BLaER1 treated with 17β-estradiol and CSF1 and Interleukin-3, amounts not matched to agents 10 nM and 100 nM (cell line): ENCODE data around the gene ACBD7.
A peak's percentile ranks its signal among the peaks of the same experiment; 100 is the strongest.

Source experiments
- H3K27ac ChIP-seq, 11 experiments: shearing (Covaris generic); formaldehyde crosslinking; 2 replicates each; pipeline ENCODE4 v1.8.1; 2022
- H3K27me3 ChIP-seq, 11 experiments: shearing (Covaris generic); formaldehyde crosslinking; 2 replicates each; pipeline ENCODE4 v1.8.1; 2022
- H3K36me3 ChIP-seq, 11 experiments: shearing (Covaris generic); formaldehyde crosslinking; 2 replicates each; pipeline ENCODE4 v1.8.1; 2022
- H3K4me1 ChIP-seq, 10 experiments: shearing (Covaris generic); formaldehyde crosslinking; 2 replicates each; pipeline ENCODE4 v1.8.1; 2022
- H3K4me2 ChIP-seq, 11 experiments: shearing (Covaris generic); formaldehyde crosslinking; 2 replicates each; pipeline ENCODE4 v1.8.1; 2022
- H3K4me3 ChIP-seq, 10 experiments: shearing (Covaris generic); formaldehyde crosslinking; 2 replicates each; pipeline ENCODE4 v1.8.1; 2022
- H3K9ac ChIP-seq, 11 experiments: shearing (Covaris generic); formaldehyde crosslinking; 2 replicates each; pipeline ENCODE4 v1.8.1; 2022
- H3K9me3 ChIP-seq, 11 experiments: shearing (Covaris generic); formaldehyde crosslinking; replicated peaks in 1 of 11; 2 replicates each; pipeline ENCODE4 v1.8.1; 2022
- H4K20me1 ChIP-seq, 11 experiments: shearing (Covaris generic); formaldehyde crosslinking; 2 replicates each; pipeline ENCODE4 v1.8.1; 2022
- Cebpa-rat ChIP-seq, 11 experiments: shearing (Covaris generic); IDR thresholded peaks; 2 replicates each; pipeline ENCODE4 v1.8.1; 2022

Gene ACBD7

GRCh38 chr10:15046626-15047025 is 42.0 kb downstream of the ACBD7 start:
- peaks cover 16 to 23% (median 22%) of the 10 kb centered on the region in 11 experiments; a peak in 20 of 22 replicates for H3K9me3 ChIP-seq
- no peak for TF ChIP-seq Cebpa-rat (IDR thresholded peaks at IDR 0.05)
- peak overlapping the region in 5 of 11 experiments; percentile 17 to 50 (median 43); a peak in 8 of 22 replicates for H3K4me2 ChIP-seq
- no peaks in the 10 kb centered on the region for H3K27me3 ChIP-seq
- peaks cover 0 to 35% (median 10%) of the 10 kb centered on the region in 10 experiments; a peak in 15 of 20 replicates for H3K4me1 ChIP-seq
- no peaks in the 10 kb centered on the region for H4K20me1 ChIP-seq
- peaks cover 0 to 3% (median 0%) of the 10 kb centered on the region in 11 experiments; a peak in 1 of 22 replicates for H3K36me3 ChIP-seq
- no peak overlapping the region for H3K9ac ChIP-seq
- no peak overlapping the region for H3K4me3 ChIP-seq
- no peak overlapping the region for H3K27ac ChIP-seq

DNA sequence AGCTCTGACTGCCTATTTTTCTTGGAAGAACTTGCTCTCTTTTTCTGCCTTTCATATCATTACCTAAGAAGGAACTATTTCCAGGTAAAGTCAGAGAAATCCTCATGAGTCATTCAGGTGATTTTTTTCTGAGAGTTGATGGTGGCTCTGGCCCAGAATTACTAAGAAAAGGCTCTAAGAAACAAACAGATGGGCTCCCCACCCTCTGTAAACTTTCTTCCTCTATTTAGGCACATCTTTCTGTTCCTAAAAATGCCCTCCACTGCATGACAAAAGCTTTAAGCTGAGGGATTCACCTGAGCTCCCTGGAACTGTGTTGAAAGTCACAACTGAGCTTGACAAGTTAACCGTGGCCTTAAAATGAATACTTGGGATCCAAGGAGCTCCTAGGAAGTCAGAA is 43.2 kb downstream of the ACBD7 start:
- H3K4me2 ChIP-seq, result peak overlapping the region in 4 of 11 experiments; percentile 37 to 50 (median 46); a peak in 5 of 22 replicates
- peaks cover 10 to 46% (median 20%) of the 10 kb centered on the region in 10 experiments for H3K4me1 ChIP-seq
- H3K36me3 ChIP-seq, result peaks cover 0 to 3% (median 0%) of the 10 kb centered on the region in 11 experiments; a peak in 1 of 22 replicates
- H3K4me3 ChIP-seq, result no peak overlapping the region
- no peaks in the 10 kb centered on the region for H3K27me3 ChIP-seq
- H4K20me1 ChIP-seq, result no peaks in the 10 kb centered on the region
- no peak overlapping the region for H3K9ac ChIP-seq
- H3K9me3 ChIP-seq, result peaks cover 21 to 32% (median 28%) of the 10 kb centered on the region in 11 experiments; a peak in 21 of 22 replicates
- no peak overlapping the region for H3K27ac ChIP-seq
- TF ChIP-seq Cebpa-rat (IDR thresholded peaks at IDR 0.05), result no peak

DNA sequence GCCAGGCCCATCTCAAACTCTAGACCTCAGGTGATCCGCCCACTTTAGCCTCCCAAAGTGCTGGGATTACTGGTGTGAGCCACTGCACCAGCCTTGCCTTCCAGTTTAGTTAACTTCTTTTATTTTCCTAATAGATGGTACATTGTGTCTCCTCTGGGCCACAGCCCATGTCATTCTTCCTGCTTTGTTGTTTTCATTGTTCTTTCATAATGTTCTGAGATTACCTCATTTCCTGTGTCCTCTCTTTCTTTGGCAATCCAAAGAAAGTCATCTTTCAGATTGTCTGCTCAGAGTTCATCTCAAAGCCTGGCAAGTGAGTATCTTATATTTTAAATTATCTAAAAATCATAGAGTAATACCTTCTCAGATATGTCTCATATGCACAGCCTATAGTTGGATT is 44.9 kb downstream of the ACBD7 start, which contains the start of gene OLAH:
Gene OLAH (plus strand): TSS at position 270 of the 400 bp plus-strand sequence. CDS start 3,346 bp downstream, outside the sequence.
- peak within 1 kb of the TSS in 6 of 11 experiments; percentile 3 to 45 (median 24); a peak in 6 of 22 replicates for H3K27ac ChIP-seq
- H3K4me2 ChIP-seq, result peak within 1 kb of the TSS in 9 of 11 experiments; percentile 3 to 47 (median 33); a peak in 10 of 22 replicates
- no peak within 1 kb of the TSS for H3K9ac ChIP-seq
- H3K36me3 ChIP-seq, result peaks cover 0 to 5% (median 0%) of the 10 kb centered on the region in 11 experiments; a peak in 2 of 22 replicates
- H3K27me3 ChIP-seq, result no peaks in the 10 kb centered on the region
- H3K4me1 ChIP-seq, result peaks cover 22 to 61% (median 33%) of the 10 kb centered on the region in 10 experiments
- no peak for TF ChIP-seq Cebpa-rat (IDR thresholded peaks at IDR 0.05)
- peaks cover 23 to 47% (median 44%) of the 10 kb centered on the region in 11 experiments for H3K9me3 ChIP-seq
- no peaks in the 10 kb centered on the region for H4K20me1 ChIP-seq
- peak within 1 kb of the TSS in 2 of 10 experiments; percentile 9 to 43; a peak in 2 of 20 replicates for H3K4me3 ChIP-seq

- Histone ChIP-seq H3K27ac (peak overlapping the region in 2 of 11 experiments; percentile 18 to 72; a peak in 2 of 22 replicates), H3K4me3 (0 out of 20 replicates have a peak overlapping the region, but pooled peaks of 3 of the 10 experiments have one; percentile 5 to 28 (median 17)), H3K4me1 (peaks cover 22 to 53% (median 45%) of the 10 kb centered on the region in 10 experiments), H3K36me3 (peaks cover 0 to 10% (median 0%) of the 10 kb centered on the region in 11 experiments; a peak in 2 of 22 replicates), H3K9ac (no peak overlapping the region), H4K20me1 (no peaks in the 10 kb centered on the region), H3K4me2 (no peak overlapping the region), H3K27me3 (no peaks in the 10 kb centered on the region), H3K9me3 (peaks cover 34 to 65% (median 57%) of the 10 kb centered on the region in 11 experiments)
- TF ChIP-seq Cebpa-rat (IDR thresholded peaks at IDR 0.05), result no peak
Observed at GRCh38 chr10:15038416-15038815, 50.2 kb downstream of the ACBD7 start.

- H3K36me3 ChIP-seq, result peaks cover 0 to 8% (median 0%) of the 10 kb centered on the region in 11 experiments; a peak in 1 of 22 replicates
- H3K27ac ChIP-seq, result no peak overlapping the region; a peak in 1 of 22 replicates
- H3K4me3 ChIP-seq, result no peak overlapping the region
- H3K4me1 ChIP-seq, result peaks cover 22 to 52% (median 45%) of the 10 kb centered on the region in 10 experiments
- H3K9me3 ChIP-seq, result peaks cover 28 to 58% (median 51%) of the 10 kb centered on the region in 11 experiments
- no peaks in the 10 kb centered on the region for H3K27me3 ChIP-seq
- H3K4me2 ChIP-seq, result no peak overlapping the region
- no peak overlapping the region for H3K9ac ChIP-seq
- TF ChIP-seq Cebpa-rat (IDR thresholded peaks at IDR 0.05), result no peak
- no peaks in the 10 kb centered on the region for H4K20me1 ChIP-seq
Observed at GRCh38 chr10:15037691-15038090, 50.9 kb downstream of the ACBD7 start.

DNA sequence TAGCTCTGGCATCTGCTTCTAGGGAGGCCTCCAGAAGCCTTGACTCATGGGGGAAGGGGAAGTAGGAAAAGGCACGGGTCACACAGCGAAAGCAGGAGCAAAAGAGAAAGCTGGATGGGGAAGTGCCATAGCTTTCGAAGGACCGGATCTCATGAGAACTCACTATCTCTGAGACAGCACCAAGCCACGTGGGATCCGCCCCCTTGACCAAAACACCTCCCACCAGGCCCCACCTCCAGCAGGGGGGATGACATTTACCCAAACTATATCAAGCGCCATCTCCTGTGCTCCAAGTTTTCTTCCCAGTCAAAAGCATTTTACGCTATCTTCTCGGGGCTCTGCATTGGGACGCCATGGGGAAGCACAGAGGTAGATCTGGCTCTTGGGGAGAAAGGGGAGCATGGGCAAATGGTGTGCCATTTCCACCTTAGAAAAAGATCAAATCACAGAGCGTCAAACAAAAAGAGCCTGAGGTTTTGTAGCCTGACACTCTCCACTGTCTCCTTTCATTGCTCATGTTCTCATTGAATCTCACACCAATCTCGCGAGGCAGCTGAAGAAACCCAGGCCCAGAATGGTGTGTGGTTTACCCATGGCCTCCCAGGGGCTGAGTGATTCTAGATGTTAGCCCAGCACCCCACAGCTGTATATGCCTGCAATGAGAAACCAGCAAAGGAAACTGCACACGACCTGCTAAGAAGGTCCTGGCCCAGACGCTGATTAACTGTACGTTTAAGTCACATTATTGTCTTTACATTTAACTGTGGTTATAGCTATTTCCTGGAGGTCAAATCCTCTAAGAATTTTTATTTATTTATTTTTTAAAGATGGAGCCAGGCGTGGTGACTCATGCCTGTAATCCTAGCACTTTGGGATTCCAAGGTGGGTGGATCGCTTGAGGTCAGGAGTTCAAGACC is 52.9 kb downstream of the ACBD7 start:
- H3K4me3 ChIP-seq, result no peak overlapping the region
- H3K27me3 ChIP-seq, result no peaks in the 10 kb centered on the region
- TF ChIP-seq Cebpa-rat (IDR thresholded peaks at IDR 0.05), result no peak
- H3K36me3 ChIP-seq, result peaks cover 0 to 8% (median 0%) of the 10 kb centered on the region in 11 experiments; a peak in 1 of 22 replicates
- no peak overlapping the region for H3K9ac ChIP-seq
- peaks cover 16 to 40% (median 35%) of the 10 kb centered on the region in 11 experiments for H3K9me3 ChIP-seq
- no peaks in the 10 kb centered on the region for H4K20me1 ChIP-seq
- peaks cover 13 to 54% (median 35%) of the 10 kb centered on the region in 10 experiments for H3K4me1 ChIP-seq
- H3K4me2 ChIP-seq, result peak overlapping the region in 10 of 11 experiments; percentile 7 to 78 (median 28); a peak in 14 of 22 replicates
- H3K27ac ChIP-seq, result no peak overlapping the region

- Histone ChIP-seq H3K9me3 (peaks cover 0 to 17% (median 8%) of the 10 kb centered on the region in 11 experiments; a peak in 9 of 22 replicates), H3K4me1 (peaks cover 0 to 12% (median 7%) of the 10 kb centered on the region in 10 experiments; a peak in 10 of 20 replicates), H3K4me2 (no peak overlapping the region), H3K27ac (no peak overlapping the region), H4K20me1 (no peaks in the 10 kb centered on the region), H3K27me3 (no peaks in the 10 kb centered on the region), H3K9ac (no peak overlapping the region), H3K4me3 (no peak overlapping the region), H3K36me3 (no peaks in the 10 kb centered on the region)
- TF ChIP-seq Cebpa-rat (IDR thresholded peaks at IDR 0.05), result no peak
Observed at GRCh38 chr10:15027741-15028140, 60.8 kb downstream of the ACBD7 start.
